GM12864 (cell line): ENCODE measurements around the gene IL32.

ENCODE experiments used
- DNase-seq: peaks from one replicate; pipeline ENCODE4 v3.0.0-alpha.2; 2011; ENCODE audit warnings: low read depth
- H3K4me3 ChIP-seq: 2 replicates; pipeline ENCODE4 v1.5.1; 2011; ENCODE audit warnings: mild to moderate bottlenecking, low read depth, low read length, control low read depth
- TF ChIP-seq, protein P1 (sequence below): IDR thresholded peaks from 2 replicates; pipeline ENCODE4 v1.5.1; 2011; ENCODE audit warnings: low read depth, mild to moderate bottlenecking, moderate library complexity, low read length, control low read depth, inconsistent platforms; ENCODE audit errors: missing control alignments

Gene IL32

DNA sequence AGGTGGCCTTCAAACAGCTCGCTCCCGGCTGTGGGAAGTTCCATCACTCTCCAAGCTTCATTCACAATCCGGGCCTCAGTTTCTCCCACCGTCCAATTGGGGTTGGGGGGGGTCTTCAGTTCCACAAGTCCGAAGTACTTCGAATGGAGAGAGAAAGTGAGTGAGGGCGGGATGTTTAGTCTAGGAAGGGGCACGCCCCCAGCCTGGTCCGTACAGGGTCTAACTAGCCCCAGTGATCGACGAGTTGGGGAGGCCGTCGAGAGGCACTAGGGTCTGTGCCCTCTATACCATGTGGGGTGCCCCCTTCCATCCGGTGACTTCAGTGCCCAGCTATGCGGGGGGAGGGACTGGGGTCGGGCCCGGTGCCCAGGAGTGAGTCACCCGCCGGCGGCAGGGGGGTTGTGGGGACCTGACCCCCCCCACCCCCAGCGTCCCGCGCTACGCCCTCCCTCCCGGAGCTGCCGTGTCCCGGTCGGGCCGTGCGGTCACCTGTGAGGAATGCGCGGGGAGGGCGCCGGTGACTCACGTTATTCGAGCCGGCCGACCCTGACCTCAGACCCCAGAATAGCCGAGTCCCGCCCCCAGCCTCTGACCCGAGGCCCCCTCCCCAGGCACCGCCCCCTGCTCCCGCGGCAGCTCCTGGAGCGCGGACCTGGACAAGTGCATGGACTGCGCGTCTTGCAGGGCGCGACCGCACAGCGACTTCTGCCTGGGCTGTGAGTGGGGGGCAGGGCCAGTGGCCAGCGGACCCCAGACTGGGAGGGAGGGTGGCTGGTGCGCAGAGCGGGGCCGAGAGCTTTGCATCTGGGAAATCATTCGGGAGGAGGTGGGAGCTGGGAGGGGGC lies 44.6 kb upstream of the IL32 start:
- TF ChIP-seq, protein P1, sequence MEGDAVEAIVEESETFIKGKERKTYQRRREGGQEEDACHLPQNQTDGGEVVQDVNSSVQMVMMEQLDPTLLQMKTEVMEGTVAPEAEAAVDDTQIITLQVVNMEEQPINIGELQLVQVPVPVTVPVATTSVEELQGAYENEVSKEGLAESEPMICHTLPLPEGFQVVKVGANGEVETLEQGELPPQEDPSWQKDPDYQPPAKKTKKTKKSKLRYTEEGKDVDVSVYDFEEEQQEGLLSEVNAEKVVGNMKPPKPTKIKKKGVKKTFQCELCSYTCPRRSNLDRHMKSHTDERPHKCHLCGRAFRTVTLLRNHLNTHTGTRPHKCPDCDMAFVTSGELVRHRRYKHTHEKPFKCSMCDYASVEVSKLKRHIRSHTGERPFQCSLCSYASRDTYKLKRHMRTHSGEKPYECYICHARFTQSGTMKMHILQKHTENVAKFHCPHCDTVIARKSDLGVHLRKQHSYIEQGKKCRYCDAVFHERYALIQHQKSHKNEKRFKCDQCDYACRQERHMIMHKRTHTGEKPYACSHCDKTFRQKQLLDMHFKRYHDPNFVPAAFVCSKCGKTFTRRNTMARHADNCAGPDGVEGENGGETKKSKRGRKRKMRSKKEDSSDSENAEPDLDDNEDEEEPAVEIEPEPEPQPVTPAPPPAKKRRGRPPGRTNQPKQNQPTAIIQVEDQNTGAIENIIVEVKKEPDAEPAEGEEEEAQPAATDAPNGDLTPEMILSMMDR: no peak
- peak overlapping the region; percentile 68 for H3K4me3 ChIP-seq
- DNase-seq: no peak

DNA sequence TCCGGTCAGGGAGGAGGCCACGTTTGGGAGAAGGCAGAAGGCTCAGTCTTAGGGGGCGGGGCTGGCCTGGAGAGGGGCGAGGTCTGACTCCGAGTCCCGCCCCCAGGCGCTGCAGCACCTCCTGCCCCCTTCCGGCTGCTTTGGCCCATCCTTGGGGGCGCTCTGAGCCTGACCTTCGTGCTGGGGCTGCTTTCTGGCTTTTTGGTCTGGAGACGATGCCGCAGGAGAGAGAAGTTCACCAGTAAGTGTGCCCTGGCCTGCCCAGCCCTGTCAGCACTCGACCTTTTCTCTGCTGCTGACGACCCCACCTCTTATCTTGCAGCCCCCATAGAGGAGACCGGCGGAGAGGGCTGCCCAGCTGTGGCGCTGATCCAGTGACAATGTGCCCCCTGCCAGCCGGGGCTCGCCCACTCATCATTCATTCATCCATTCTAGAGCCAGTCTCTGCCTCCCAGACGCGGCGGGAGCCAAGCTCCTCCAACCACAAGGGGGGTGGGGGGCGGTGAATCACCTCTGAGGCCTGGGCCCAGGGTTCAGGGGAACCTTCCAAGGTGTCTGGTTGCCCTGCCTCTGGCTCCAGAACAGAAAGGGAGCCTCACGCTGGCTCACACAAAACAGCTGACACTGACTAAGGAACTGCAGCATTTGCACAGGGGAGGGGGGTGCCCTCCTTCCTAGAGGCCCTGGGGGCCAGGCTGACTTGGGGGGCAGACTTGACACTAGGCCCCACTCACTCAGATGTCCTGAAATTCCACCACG lies 43.8 kb upstream of the IL32 start:
- TF ChIP-seq, protein P1: peak; percentile 46
- no peak for DNase-seq
- H3K4me3 ChIP-seq: peak overlapping the region; percentile 68

DNA sequence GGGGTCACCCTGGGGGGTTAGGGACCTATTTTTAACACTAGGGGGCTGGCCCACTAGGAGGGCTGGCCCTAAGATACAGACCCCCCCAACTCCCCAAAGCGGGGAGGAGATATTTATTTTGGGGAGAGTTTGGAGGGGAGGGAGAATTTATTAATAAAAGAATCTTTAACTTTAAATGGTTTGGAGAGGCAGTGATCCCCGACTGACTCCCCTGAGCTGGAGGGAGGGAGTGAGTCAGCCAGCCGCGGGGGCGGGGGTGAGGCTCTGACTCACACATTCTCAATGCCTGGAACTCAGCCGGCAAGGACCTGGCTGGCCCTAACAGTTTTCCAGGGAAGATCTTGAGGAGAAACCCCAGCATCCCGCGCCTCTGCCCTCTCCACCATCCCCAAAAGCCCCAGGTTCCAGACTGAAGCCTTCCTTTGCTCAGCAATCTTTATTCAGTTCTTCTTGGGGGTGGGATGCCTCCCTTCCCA lies 43.2 kb upstream of the IL32 start:
- DNase-seq: no peak
- no peak overlapping the region for H3K4me3 ChIP-seq
- TF ChIP-seq, protein P1: no peak

DNA sequence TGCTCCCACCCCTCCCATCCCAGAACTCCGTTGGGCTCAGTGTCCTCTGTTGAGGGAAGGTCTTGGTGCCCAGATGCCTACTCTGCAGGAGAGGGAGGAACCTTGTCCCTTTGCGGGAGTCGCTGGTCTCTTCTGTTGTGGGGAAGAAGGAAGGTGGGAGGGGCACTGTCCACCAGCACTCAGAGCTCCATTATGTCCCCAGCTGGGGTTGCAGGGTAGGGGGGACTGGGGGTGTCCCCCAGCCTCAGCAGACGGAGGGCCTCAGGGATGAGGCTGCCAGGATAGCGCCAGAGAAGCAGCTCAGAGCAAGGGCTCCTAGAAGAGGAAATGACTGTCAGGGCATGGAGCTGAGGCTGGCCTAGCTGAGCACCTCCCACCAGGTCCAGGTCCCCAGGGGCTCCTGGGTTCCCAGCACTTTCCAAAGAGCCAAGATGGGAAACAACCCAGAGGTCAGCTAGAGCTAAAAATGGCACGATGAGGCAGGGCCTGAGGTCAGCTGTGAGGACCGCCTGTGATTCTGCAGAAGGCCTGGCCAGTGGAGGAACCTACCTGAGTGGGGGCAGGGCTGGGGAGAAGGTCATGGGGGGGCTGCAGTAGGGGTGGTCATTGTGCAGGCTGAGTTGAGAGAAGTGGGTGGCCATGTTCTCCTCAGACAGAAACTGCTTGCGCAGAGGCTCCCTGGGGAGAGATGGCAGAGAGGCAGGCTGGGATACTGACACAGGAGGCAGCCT lies 42.6 kb upstream of the IL32 start:
- H3K4me3 ChIP-seq: peak overlapping the region; percentile 69
- TF ChIP-seq, protein P1: no peak
- no peak for DNase-seq

DNA sequence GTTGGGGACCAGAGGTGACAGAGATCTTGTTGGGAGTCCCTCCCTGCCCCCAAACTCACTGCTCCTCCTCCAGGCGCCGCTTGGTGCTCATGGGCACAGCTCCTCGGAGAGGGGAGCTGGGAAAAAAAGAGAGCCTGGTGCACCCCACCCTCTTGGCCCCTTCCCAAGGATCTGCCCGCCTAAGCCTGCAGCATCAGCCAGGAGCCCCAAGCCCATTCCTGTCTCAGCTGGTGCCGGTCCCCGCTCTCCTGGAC lies 42.1 kb upstream of the IL32 start:
- H3K4me3 ChIP-seq: peak overlapping the region; percentile 69
- no peak for DNase-seq
- TF ChIP-seq, protein P1: no peak

DNA sequence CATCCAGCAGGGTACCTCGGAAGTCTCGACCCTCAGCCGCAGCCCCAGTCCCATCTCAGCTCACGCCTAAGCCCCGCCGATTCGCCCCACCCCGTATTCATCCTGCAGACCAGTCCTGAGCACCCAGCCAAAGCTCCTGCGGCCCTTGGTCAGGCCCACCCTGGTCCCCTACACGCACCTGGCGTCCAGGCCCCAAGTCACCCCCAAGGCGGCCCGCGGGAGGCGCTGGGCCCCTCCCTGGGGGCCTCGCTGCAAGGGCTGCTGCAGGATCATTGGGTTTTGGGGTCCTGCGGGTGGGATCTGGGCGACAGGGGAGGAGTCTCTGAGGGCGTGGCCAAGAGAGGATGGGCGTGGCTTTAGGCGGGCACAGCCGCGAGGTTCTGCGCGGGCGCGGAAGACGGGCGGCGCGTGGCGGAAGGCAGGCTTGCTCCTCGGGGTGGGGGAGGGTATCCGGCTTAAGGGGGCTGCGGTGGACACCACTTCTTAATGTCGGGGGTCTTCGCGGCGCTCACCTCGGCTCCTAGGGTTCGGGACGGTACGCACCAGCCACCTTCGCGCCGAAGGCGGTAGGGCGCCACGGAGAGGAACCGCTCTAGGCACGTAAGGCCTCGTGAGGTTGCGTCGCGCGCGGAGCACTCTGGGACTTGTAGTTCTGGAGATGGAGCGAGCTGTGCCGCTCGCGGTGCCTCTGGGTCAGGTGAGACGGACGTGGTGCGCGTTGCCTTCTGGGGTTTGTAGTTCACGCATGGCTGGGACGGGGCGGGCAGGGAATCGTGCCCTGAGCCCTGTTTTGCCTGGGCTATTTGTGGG lies 41.6 kb upstream of the IL32 start, which contains the start of the genes HCFC1R1 and THOC6:
TSS of gene HCFC1R1 (minus strand) at position 274 of the 810 bp plus-strand sequence. CDS start at position 273, 1 bp downstream.
TSS of gene THOC6 (plus strand) at position 367 of the 810 bp plus-strand sequence. CDS start at position 659, 292 bp downstream.
- peak; percentile 98 for DNase-seq
- TF ChIP-seq, protein P1: no peak
- H3K4me3 ChIP-seq: peak within 1 kb of the TSS; percentile 69
